Mucosa of descending colon (tissue), 3 donors: ENCODE data around the gene UGT1A9. TPM values are rescaled to one million over a fixed set of nuclear protein-coding genes. Genes with fewer than 3 reads are reported as not detected.

Source experiments
- ATAC-seq: fragments of 200-7000 bp; cut with Tn5 transposase; one replicate; pipeline ENCODE4 v1.9.1; 2020; ENCODE audit warnings: mild to moderate bottlenecking, moderate library complexity
- DNase-seq, 3 donors: peaks; one replicate each; pipeline ENCODE4 v3.0.0-alpha.2; 2020
- H3K36me3 ChIP-seq: fragments of 200-600 bp; one replicate; pipeline ENCODE4 v1.8.0; 2021; ENCODE audit warnings: low read depth, mild to moderate bottlenecking
- H3K4me1 ChIP-seq: fragments of 200-600 bp; one replicate; pipeline ENCODE4 v1.8.0; 2021; ENCODE audit warnings: low read depth, mild to moderate bottlenecking
- H3K4me3 ChIP-seq: fragments of 200-600 bp; one replicate; pipeline ENCODE4 v1.8.0; 2021; ENCODE audit warnings: mild to moderate bottlenecking
- H3K9me3 ChIP-seq: fragments of 200-600 bp; one replicate; pipeline ENCODE4 v1.8.0; 2021; ENCODE audit warnings: mild to moderate bottlenecking
- intact Hi-C, 2 donors: fragments of 100-400 bp; cut with DNase I in 1 of 2; cut with micrococcal nuclease in 1 of 2; formaldehyde crosslinking; loops; one replicate each; pipeline versions ENCODE4 v1.11.0 to v1.11.1; 2022; cut with DNase I, micrococcal nuclease
- total RNA-seq, 3 donors: library from RNA; stranded (reverse); fragmentation: NEBNext Ultra II Directional in 2 of 3; extraction: Animal tissue kit (Norgen Biotek cat#: 25700) in 2 of 3; gene quantifications; one replicate each; pipeline versions ENCODE4 v1.2.1 to v1.2.4, GENCODE V29; 2021 to 2023
- TF ChIP-seq, protein P1 (sequence below): fragments of 200-600 bp; IDR thresholded peaks from one replicate; pipeline ENCODE4 v1.8.0; 2022; ENCODE audit warnings: antibody characterized with exemption, mild to moderate bottlenecking
- donor health status: DM: no; HTN: no; CAD: no; lungs with moderate emphysema.
- donor health status: DM: no; HTN: no; CAD: no.
- donor health status: DM: no; HTN: yes; CAD: no.

The UGT1A9 gene
- total RNA-seq, 3 donors from 2014 or later = 3.6 to 11.4 (median 4.0) TPM

GRCh38 chr2:233761040-233761769, 89.5 kb downstream of the UGT1A9 start:
- TF ChIP-seq, protein P1, sequence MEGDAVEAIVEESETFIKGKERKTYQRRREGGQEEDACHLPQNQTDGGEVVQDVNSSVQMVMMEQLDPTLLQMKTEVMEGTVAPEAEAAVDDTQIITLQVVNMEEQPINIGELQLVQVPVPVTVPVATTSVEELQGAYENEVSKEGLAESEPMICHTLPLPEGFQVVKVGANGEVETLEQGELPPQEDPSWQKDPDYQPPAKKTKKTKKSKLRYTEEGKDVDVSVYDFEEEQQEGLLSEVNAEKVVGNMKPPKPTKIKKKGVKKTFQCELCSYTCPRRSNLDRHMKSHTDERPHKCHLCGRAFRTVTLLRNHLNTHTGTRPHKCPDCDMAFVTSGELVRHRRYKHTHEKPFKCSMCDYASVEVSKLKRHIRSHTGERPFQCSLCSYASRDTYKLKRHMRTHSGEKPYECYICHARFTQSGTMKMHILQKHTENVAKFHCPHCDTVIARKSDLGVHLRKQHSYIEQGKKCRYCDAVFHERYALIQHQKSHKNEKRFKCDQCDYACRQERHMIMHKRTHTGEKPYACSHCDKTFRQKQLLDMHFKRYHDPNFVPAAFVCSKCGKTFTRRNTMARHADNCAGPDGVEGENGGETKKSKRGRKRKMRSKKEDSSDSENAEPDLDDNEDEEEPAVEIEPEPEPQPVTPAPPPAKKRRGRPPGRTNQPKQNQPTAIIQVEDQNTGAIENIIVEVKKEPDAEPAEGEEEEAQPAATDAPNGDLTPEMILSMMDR = no peak

DNA sequence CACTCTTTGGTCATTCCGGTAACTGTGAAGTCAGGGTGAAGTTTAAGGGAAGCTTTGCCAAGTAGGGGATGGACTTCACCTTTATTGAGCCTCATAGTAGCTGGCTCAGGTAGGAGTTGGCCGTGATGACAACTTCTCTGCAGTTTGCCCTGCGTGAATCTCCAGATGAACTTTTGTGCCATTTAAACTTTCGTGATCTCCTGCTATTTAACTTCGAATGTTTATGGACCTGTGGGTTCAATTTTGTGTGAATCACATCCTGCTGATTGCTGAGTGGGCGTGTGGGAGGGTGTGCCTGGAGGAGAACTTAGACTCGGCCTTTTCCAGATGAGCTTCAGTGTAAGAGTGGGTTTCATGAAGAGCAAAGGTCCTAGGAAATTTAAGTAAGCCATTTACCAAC, 92.6 kb downstream of the UGT1A9 start:
- Histone ChIP-seq H3K4me1 (peaks cover 7% of the 10 kb centered on the region), H3K4me3 (no peak overlapping the region), H3K36me3 (no peaks in the 10 kb centered on the region), H3K9me3 (no peaks in the 10 kb centered on the region)
- TF ChIP-seq, protein P1 = no peak
- DNase-seq = peak in 1 of 3 donors; percentile 17
- ATAC-seq = peak; percentile 88
- intact Hi-C loops = no loop called here

More at GRCh38 chr2:233761040-233761769, 89.5 kb downstream of the UGT1A9 start:
- intact Hi-C loops = no loop called here
- Histone ChIP-seq H3K4me1 (peaks cover 25% of the 10 kb centered on the region), H3K9me3 (no peaks in the 10 kb centered on the region), H3K36me3 (no peaks in the 10 kb centered on the region), H3K4me3 (no peak overlapping the region)
- no peak for ATAC-seq
- DNase-seq = no peak

DNA sequence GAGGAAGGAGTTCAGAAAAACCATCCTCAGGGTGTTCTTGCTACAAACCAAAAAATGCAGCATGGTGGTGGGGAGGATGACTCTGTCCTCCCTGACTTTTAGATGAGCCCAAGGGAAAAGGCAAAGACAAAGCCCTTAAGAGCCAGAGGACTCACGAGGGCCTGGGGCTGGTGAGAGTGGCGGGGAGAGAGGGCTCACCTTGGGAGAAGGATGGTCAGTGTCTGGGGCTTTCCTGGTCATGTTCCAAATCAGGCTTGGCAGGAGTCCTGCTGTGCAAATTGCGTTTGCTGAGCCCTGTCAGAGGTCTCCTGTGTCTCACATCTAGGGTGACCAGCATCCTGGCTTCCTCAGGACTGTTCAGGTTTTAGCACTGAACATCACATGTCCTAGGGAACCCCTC, 93.1 kb downstream of the UGT1A9 start:
- TF ChIP-seq, protein P1 = no peak
- intact Hi-C loops = no loop called here
- no peaks in the 10 kb centered on the region for H3K9me3 ChIP-seq

GRCh38 chr2:233766416-233766815, 94.7 kb downstream of the UGT1A9 start:
- ATAC-seq (peak; percentile 61), DNase-seq (peak in 2 of 3 donors; percentile 40 to 42)
- intact Hi-C loops = no loop called here
- H3K4me3 ChIP-seq = no peak overlapping the region
- TF ChIP-seq, protein P1 = no peak
- no peaks in the 10 kb centered on the region for H3K36me3 ChIP-seq
- H3K4me1 ChIP-seq = peaks cover 6% of the 10 kb centered on the region
- no peaks in the 10 kb centered on the region for H3K9me3 ChIP-seq

More for the DNA sequence above, 93.1 kb downstream of the UGT1A9 start:
- H3K4me3 ChIP-seq = no peak overlapping the region
- no peak for DNase-seq
- H3K4me1 ChIP-seq = peaks cover 6% of the 10 kb centered on the region
- H3K36me3 ChIP-seq = no peaks in the 10 kb centered on the region
- no peak for ATAC-seq

DNA sequence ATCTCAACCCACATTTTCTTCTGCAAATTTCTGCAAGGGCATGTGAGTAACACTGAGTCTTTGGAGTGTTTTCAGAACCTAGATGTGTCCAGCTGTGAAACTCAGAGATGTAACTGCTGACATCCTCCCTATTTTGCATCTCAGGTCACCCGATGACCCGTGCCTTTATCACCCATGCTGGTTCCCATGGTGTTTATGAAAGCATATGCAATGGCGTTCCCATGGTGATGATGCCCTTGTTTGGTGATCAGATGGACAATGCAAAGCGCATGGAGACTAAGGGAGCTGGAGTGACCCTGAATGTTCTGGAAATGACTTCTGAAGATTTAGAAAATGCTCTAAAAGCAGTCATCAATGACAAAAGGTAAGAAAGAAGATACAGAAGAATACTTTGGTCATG, 96.4 kb downstream of the UGT1A9 start:
- no peak for ATAC-seq
- Histone ChIP-seq H3K4me1 (peaks cover 6% of the 10 kb centered on the region), H3K9me3 (no peaks in the 10 kb centered on the region), H3K4me3 (no peak overlapping the region), H3K36me3 (no peaks in the 10 kb centered on the region)
- no peak for DNase-seq
- TF ChIP-seq, protein P1 = no peak
- intact Hi-C loops = no loop called here
